GM19043 (cell line): ENCODE data around the gene VPS37C.
A peak's percentile ranks its signal among the peaks of the same experiment; 100 is the strongest.
"Not testable (repeated sequence)": the region's sequence is repeated elsewhere in the genome, so short reads cannot be mapped to it uniquely, and the experiment has no call there.

Experiments used
- ATAC-seq: cut with Tn5 transposase; IDR thresholded peaks from one replicate; pipeline ENCODE4 v1.9.1; 2021; ENCODE audit warnings: low read depth; ENCODE audit not compliant: unreplicated experiment

VPS37C gene

GRCh38 chr11:61161190-61162091 is at the start of gene VPS37C:
Gene VPS37C, minus strand, starts transcription at chr11:61161426. Its CDS starts 22,597 bp downstream, at chr11:61138829.
- ATAC-seq: peak; percentile 67

- not testable (repeated sequence) for ATAC-seq
Observed at GRCh38 chr11:61210629-61211028, 49.4 kb upstream of the VPS37C start.

- not testable (repeated sequence) for ATAC-seq
Observed at GRCh38 chr11:61207636-61208310, 46.5 kb upstream of the VPS37C start.

GRCh38 chr11:61204502-61205059 is 43.4 kb upstream of the VPS37C start:
- not testable (repeated sequence) for ATAC-seq

- not testable (repeated sequence) for ATAC-seq
Observed at GRCh38 chr11:61203873-61204272, 42.6 kb upstream of the VPS37C start.

- not testable (repeated sequence) for ATAC-seq
Observed at GRCh38 chr11:61202950-61203746, 41.9 kb upstream of the VPS37C start, which contains the start of gene PGA3. Gene PGA3, plus strand, starts transcription at chr11:61203515. Its CDS starts 50 bp downstream, at chr11:61203565.

GRCh38 chr11:61201476-61201875 is 40.2 kb upstream of the VPS37C start:
- ATAC-seq: no peak

- ATAC-seq: no peak
Observed at GRCh38 chr11:61198948-61199523, 37.8 kb upstream of the VPS37C start.

GRCh38 chr11:61198361-61198760 is 37.1 kb upstream of the VPS37C start:
- ATAC-seq: no peak

GRCh38 chr11:61195719-61196118 is 34.5 kb upstream of the VPS37C start:
- ATAC-seq: no peak

GRCh38 chr11:61194981-61195695 is 33.9 kb upstream of the VPS37C start:
- no peak for ATAC-seq

- no peak for ATAC-seq
Observed at GRCh38 chr11:61194169-61194671, 33.0 kb upstream of the VPS37C start.

GRCh38 chr11:61193596-61193995 is 32.4 kb upstream of the VPS37C start:
- ATAC-seq: no peak

- no peak for ATAC-seq
Observed at GRCh38 chr11:61189933-61190332, 28.7 kb upstream of the VPS37C start.

- ATAC-seq: no peak
Observed at GRCh38 chr11:61187505-61188130, 26.4 kb upstream of the VPS37C start.

GRCh38 chr11:61186504-61186903 is 25.3 kb upstream of the VPS37C start:
- no peak for ATAC-seq

GRCh38 chr11:61183645-61184044 is 22.4 kb upstream of the VPS37C start:
- ATAC-seq: no peak

- ATAC-seq: no peak
Observed at GRCh38 chr11:61181489-61181888, 20.3 kb upstream of the VPS37C start.

- not testable (repeated sequence) for ATAC-seq
Observed at GRCh38 chr11:61180205-61180604, 19.0 kb upstream of the VPS37C start.
